Glomerular visceral epithelial cell (primary cell): Measurements from ENCODE around the gene PRPF31.

Experiments
- DNase-seq: peaks from one replicate; pipeline ENCODE4 v3.0.0-alpha.2; 2016; ENCODE audit errors: extremely low spot score

The PRPF31 gene

DNA sequence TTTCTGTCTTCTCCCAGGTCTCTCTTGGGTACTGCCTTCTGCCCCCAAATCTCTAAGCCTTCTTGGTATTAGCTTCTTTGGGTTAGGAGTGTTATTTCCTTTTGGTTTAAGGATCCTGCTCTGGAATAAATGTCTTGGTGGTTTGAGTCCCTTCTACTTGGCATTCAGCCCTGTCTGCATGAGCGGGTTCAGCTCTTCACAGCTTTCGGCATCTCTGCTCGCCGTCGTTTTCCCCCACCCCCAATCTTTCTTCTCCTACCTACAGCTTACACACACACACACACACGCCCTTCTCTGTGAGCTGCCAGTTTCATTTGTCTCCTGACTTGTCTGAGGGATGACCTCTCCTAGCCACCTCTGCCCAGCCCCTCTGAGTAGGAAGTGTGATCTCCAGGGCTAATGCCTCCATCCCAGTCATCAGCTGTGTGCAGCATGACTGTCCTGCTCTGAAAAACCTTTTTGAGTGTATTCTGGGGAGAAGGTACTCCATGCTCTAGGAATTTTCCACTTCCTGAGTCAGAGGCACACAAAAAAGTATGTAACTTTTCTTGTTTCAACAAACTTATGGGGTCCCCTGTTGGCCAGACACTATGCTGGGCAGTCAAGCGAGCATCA lies 26.7 kb downstream of the PRPF31 start:
- DNase-seq: peak; percentile 29

- no peak for DNase-seq
These were observed 30.1 kb downstream of the PRPF31 start for GRCh38 chr19:54145541-54146158.

- no peak for DNase-seq
These were observed 32.1 kb downstream of the PRPF31 start for GRCh38 chr19:54147676-54148075.

- DNase-seq: no peak
These were observed 32.6 kb downstream of the PRPF31 start for GRCh38 chr19:54148158-54148557.

- DNase-seq: no peak
These were observed 33.7 kb downstream of the PRPF31 start for GRCh38 chr19:54149021-54149812.

GRCh38 chr19:54151362-54152035 lies 35.9 kb downstream of the PRPF31 start:
- DNase-seq: no peak

- no peak for DNase-seq
These were observed 36.7 kb downstream of the PRPF31 start for GRCh38 chr19:54152267-54152666.

- no peak for DNase-seq
These were observed 37.4 kb downstream of the PRPF31 start for GRCh38 chr19:54152878-54153524.

DNA sequence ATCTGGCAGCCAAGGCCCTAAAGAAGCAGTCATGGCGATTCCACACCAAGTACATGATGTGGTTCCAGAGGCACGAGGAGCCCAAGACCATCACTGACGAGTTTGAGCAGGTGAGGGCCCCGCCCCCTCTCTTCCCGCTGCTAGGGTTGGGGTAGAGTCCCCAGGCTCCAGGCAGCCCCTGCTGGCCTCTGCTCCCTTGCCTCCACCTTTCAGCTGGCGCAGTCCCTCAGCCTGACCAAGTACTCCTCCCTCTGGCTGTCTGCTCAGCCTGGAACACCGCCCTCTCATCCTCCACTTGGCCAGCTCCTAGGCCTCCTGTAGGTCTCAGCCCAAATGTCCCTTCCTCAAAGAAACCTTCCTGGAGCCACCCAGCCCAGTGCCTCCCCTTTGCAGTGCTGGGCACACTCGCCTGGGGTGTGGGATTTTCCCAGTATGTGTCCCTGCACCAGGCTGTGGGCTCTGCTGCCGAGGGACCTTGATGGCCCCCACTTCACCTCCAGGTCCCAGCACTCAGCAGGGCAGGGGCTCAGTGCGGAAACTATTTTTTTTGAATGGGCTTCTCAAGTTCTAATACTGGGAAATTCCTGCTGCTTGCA lies 38.3 kb downstream of the PRPF31 start:
- no peak for DNase-seq

- peak; percentile 37 for DNase-seq
These were observed 39.2 kb downstream of the PRPF31 start for GRCh38 chr19:54154603-54155345.

DNA sequence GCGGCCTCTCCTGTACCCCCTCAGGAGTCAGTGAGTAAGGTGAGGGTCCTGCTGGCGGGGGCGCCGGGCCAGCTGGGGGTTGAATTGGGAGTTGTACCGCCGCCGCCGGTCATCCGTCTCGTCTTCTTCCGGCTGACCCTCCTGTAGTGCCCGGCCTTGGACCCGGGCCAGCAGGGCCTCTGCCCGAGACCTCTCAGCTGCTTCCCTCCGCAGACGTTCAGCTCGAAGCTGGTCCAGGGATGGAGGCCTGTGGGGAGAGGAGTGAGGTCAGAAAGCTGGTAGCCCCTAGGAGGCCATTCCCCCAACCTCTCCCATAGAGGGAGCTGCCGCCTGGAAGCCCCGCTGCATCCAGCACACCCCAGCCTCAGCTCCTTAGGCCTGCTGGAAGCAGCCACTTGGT lies 40.1 kb downstream of the PRPF31 start:
- DNase-seq: no peak

DNA sequence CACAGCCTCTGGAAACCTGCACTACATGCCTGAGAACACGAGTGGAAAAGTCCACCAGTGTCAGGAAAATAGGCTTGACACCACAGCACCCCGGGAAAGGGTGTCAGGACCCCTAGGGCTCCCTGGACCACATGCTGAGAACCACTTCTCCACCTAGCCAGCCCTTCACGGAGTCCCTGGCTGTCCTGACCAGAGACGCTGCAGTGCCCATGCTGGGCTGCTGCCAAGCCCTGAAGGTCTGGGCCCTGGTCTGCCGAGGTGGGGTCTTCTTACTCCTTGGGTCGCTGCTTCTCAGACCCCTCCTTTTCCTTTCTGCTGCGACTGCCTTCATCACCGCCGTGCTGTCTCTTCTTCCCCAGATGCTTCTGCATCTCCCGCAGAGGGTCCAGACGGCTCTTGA lies 40.9 kb downstream of the PRPF31 start:
- no peak for DNase-seq

- no peak for DNase-seq
These were observed 41.4 kb downstream of the PRPF31 start for GRCh38 chr19:54156953-54157352.

DNA sequence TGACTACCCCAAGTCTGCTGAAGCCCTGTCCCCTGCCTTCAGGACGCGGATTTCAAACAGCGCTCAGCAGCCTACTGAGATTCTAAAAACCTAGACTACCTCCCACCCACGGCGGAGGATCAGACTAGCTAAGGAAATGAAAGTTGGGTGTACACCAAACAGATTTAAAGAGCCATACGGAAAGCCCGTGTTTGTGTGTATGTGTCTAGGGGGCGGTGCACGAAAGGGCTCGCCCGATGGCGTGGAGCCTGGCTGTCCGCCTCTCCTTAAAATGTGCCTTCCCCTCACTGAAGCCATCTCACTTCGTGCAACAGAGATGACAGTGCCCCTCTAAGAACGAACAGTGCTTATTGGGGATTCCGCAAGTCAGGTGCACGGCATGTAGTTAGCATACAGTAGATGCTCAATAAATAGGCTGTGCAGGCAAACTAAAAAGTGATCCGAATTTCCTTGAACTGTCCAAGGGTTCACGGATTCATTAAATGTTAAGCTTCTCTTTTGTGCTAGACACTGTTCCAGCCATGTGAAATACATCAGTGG lies 43.3 kb downstream of the PRPF31 start:
- no peak for DNase-seq

DNA sequence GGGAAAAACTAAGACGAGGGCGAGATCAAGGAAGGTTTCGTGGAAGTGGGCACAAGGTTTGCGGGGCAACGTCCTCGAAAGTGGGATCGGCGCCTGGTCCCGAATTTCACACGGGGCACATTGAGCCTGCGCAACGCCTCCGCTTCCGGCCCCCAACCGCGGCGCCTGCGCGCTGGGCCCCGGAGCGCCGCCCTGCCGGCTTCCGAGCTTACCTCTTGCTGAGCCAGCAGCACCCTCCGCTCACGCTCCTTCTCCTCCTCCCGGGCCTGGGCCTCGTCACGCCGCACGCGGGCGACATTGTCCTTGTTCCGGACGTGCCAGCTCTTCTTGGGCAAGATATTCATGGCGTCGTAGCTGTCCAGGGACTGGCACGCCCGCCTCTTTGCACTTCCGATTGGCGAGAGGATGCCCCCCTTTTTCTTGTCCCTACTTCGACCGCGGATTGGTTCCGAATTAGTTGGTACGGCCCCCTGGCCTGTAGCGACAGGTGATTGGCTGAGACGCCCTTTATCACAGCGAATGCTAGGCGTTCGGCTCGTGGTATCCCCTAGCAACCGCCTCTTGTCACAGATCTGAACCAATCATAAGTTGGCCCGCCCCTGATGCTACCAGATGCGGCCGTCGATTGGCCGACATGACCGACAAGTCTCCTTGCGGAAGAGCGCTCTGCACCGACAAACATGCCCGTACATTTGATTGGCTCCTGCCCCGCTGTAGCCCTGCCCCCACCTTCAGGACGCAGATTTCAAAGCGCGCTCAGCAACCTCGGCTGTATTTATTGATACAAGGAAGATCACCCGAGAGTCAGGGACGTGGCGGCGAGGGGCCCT lies 44.0 kb downstream of the PRPF31 start, which contains the start of gene LENG1:
Gene LENG1 (minus strand): TSS at position 370 of the 830 bp plus-strand sequence. CDS start 26 bp downstream, at position 344.
- peak; percentile 100 for DNase-seq

DNA sequence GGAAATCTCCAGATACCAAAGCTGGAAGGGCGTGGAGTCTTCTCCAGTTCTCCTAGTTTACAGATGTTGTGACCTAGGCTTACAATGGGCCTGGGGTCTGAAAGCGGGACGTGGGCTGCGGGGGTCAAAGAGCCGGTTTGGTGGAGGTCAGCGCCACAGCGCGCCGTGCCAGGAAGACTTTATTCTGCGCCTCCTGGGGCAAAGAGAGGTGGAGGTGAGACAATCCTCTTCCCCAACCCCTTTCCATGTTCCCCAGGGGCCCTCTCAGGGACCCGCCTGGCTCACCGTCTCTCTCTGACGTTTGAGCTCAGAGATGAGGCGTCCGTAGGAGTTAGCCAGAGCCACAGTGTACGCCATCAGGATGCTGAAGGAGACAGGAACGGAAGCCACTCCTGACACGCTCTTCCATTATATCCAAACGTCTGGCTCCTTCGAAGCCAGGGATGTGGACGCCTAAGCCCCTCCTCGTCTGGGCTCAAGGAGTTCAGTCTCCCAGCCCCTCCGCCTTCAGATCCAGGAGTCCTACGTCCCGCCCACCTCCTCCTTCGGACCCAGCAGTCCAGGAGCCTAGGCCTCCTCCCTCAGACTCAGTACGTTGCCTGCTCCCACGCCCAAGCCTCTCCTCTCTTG lies 44.7 kb downstream of the PRPF31 start:
- peak; percentile 40 for DNase-seq

GRCh38 chr19:54160854-54161253 lies 45.3 kb downstream of the PRPF31 start:
- DNase-seq: peak; percentile 41

GRCh38 chr19:54162241-54162805 lies 46.8 kb downstream of the PRPF31 start:
- peak; percentile 70 for DNase-seq

DNA sequence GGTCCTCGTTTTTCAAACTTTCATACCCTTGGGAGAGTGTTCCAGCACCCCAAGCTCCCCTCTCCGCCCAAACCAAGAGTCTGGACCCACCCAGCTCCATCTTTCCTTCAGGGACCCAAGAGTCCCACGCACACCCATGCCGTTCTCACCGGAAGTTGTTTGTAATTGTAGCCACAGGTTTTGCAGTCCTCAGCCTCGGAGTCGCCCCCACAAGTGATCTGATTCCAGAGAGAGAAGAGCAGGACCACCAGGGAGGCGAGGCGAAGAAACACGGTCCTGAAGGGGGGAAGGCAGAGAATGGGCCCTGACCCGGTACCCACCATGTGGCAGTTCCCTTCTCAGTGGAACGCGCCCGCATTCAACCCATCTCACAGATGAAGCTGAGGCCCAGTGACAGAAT lies 47.3 kb downstream of the PRPF31 start:
- DNase-seq: no peak
